Measurements from ENCODE around the gene MAMDC2. TPM values are rescaled to one million over a fixed set of nuclear protein-coding genes. Genes with fewer than 3 reads are reported as not detected.
"Not testable (repeated sequence)": the region's sequence is repeated elsewhere in the genome, so short reads cannot be mapped to it uniquely, and the experiment has no call there.

The MAMDC2 gene
- total RNA-seq, 2 experiments from 2014 or later = not detected

DNA sequence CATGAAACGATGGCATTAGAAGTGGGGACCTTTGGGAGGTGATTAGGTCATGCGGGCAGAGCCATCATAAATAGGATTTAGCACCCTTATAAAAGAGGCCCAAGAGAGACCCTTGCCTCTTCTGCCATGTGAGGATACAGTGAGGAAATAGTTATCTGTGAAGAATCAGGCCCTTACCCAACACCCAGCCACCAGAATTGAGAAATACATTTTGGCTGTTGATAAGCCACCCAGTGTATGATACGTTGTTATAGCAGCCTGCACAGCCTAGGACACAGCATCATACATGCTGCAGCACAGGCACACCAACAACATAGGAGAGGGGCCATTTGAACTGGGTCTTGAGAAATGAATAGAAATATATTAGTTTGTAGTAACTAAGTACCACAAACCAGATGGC lies 8.0 kb upstream of the MAMDC2 start:
- TF ChIP-seq, protein P1, sequence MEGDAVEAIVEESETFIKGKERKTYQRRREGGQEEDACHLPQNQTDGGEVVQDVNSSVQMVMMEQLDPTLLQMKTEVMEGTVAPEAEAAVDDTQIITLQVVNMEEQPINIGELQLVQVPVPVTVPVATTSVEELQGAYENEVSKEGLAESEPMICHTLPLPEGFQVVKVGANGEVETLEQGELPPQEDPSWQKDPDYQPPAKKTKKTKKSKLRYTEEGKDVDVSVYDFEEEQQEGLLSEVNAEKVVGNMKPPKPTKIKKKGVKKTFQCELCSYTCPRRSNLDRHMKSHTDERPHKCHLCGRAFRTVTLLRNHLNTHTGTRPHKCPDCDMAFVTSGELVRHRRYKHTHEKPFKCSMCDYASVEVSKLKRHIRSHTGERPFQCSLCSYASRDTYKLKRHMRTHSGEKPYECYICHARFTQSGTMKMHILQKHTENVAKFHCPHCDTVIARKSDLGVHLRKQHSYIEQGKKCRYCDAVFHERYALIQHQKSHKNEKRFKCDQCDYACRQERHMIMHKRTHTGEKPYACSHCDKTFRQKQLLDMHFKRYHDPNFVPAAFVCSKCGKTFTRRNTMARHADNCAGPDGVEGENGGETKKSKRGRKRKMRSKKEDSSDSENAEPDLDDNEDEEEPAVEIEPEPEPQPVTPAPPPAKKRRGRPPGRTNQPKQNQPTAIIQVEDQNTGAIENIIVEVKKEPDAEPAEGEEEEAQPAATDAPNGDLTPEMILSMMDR (IDR thresholded peaks at IDR 0.05) = no peak
- H3K36me3 Mint-ChIP-seq (ENCODE audit: low read depth) = peaks cover 3% of the 10 kb centered on the region
- ATAC-seq = no peak
- H3K9me3 Mint-ChIP-seq = peaks cover 4% of the 10 kb centered on the region
- POLR2A ChIA-PET = no interaction called here
- H3K27ac Mint-ChIP-seq = no peak overlapping the region
- no peak overlapping the region for H3K4me3 Mint-ChIP-seq
- no peak for DNase-seq
- intact Hi-C loops (cut with micrococcal nuclease) = no loop called here
- H3K4me1 Mint-ChIP-seq (ENCODE audit: low read depth) = no peaks in the 10 kb centered on the region
- H3K27me3 Mint-ChIP-seq = peaks cover 5% of the 10 kb centered on the region
- CTCF ChIA-PET = no interaction called here

DNA sequence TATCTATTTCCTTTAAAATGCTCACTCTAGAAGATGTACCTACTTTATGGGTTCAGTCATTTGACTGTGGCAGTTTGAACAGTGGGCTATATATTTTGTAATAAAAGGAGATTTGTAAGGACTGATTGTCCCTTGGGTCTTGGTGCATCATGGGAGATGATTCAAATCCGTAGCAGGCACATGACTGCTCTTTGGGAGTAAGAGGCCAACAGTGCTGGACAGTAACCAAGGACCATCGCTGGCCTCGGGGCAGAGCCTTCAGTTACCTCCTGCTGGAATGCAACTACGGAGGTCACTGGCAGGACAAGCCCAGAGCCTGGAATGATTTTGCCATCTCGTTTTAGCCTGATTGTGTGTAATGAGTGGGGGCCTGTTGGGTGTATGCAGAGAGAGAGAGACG lies 7.0 kb upstream of the MAMDC2 start:
- H3K4me3 Mint-ChIP-seq = no peak overlapping the region
- intact Hi-C loops (cut with micrococcal nuclease) = no loop called here
- no peak for DNase-seq
- TF ChIP-seq, protein P1 (IDR thresholded peaks at IDR 0.05) = no peak
- peaks cover 3% of the 10 kb centered on the region for H3K36me3 Mint-ChIP-seq (ENCODE audit: low read depth)
- peaks cover 3% of the 10 kb centered on the region for H3K27me3 Mint-ChIP-seq
- no peaks in the 10 kb centered on the region for H3K4me1 Mint-ChIP-seq (ENCODE audit: low read depth)
- no peak overlapping the region for H3K27ac Mint-ChIP-seq
- CTCF ChIA-PET = no interaction called here
- H3K9me3 Mint-ChIP-seq = peaks cover 4% of the 10 kb centered on the region
- POLR2A ChIA-PET = no interaction called here
- ATAC-seq = no peak

DNA sequence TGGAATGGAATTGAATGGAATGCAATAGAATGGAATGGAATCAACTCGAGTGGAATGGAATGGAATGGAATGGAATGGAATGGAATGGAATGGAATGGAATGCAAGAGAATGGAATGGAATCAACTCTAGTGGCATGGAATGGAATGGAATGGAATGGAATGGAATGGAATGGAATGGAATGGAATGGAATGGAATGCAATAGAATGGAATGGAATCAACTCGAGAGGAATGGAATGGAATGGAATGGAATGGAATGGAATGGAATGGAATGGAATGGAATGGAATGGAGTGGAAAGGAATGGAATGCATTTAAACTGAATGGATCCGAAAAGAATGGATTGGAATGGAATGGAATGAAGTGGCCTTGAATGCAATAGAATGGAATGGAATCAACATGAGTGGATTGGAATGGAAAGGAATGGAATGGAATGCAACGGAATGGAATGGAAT lies 5.5 kb upstream of the MAMDC2 start:
- CTCF ChIA-PET; H3K4me3 Mint-ChIP-seq; POLR2A ChIA-PET; ATAC-seq; H3K4me1 Mint-ChIP-seq (ENCODE audit: low read depth); H3K9me3 Mint-ChIP-seq; intact Hi-C loops (cut with micrococcal nuclease); H3K36me3 Mint-ChIP-seq (ENCODE audit: low read depth); DNase-seq; H3K27ac Mint-ChIP-seq: not testable (repeated sequence)
- peaks cover 17% of the 10 kb centered on the region for H3K27me3 Mint-ChIP-seq

DNA sequence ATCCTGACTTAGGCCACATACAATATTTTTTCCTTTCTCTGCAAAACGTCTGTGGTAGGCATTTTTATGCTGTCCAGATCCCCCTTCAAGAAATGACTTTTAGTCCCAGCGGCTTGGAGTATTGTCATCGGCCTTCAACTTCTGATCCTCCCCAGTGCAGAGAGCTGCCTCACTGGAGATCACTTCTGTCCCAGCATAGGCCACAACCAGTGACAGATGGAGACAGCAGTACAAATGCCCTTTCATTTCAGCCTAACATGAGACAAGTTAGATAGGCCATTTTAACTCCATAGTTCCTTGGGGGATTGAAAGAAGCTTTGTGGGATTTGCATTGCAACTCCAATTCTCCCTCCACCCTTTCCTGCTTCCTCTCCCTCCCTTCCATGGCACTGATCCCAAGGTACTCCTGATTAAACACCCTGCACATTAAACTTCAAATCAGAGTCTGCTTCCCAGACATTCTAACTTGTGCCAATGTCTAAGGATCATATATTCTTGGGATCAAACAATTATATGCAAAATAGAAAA lies 3.2 kb upstream of the MAMDC2 start:
- Mint-ChIP-seq H3K36me3 (ENCODE audit: low read depth) (peaks cover 3% of the 10 kb centered on the region), H3K9me3 (peaks cover 4% of the 10 kb centered on the region), H3K4me3 (no peak overlapping the region), H3K27me3 (peaks cover 35% of the 10 kb centered on the region), H3K27ac (no peak overlapping the region), H3K4me1 (ENCODE audit: low read depth) (peaks cover 3% of the 10 kb centered on the region)
- ChIA-PET POLR2A (no interaction called here), CTCF (no interaction called here)
- intact Hi-C loops (cut with micrococcal nuclease) = no loop called here
- DNase-seq (no peak), ATAC-seq (no peak)
- TF ChIP-seq, protein P1 (IDR thresholded peaks at IDR 0.05) = no peak

DNA sequence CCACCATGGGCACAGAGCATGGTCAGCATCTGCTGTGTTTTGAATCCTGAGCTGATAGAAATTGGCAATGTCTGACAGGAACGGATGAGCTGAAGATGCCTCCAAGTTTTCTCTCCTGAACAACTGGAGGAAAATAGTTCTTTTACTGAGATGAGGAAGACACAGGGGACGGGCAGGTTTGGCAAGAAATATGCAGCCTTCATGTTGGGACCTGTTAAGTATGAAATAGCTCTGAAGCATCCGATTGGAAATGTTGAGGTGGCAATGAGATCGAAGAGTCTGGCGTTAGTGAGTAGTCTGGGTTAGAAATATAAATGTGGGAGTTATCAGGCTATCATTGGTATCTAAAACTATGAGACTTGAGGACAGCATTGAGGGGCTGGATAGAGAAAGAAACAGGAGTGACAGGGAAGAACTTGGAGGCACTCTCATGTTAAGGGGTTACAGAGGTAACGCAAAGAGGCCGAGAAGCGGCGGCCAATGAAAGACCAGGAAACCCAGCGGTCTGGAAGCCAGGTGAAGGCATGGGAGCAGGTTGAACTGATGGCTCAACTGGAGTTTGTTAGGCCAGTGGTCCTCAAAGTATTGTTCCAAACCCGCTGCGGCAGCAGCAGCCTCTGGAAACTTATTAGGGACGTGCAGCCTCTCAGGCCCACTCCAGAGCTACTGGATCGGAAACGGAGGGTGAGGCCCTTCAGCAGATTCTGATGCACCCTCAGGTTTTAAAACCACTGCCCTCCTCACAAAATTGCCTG lies 1.0 kb upstream of the MAMDC2 start:
- peaks cover 4% of the 10 kb centered on the region for H3K9me3 Mint-ChIP-seq
- peaks cover 42% of the 10 kb centered on the region for H3K27me3 Mint-ChIP-seq
- DNase-seq = no peak
- TF ChIP-seq, protein P1 (IDR thresholded peaks at IDR 0.05) = no peak
- no peak overlapping the region for H3K4me3 Mint-ChIP-seq
- no peak overlapping the region for H3K27ac Mint-ChIP-seq
- ChIA-PET POLR2A (interaction anchor here (1.1 kb wide), 1 partner anchor 8 kb away, joined by 3 read pairs; no protein-coding TSS in a partner anchor), CTCF (interaction anchor here (1.7 to 2.7 kb wide), 2 partner anchors 17 to 68 kb away, joined by 4 to 7 read pairs; no protein-coding TSS in a partner anchor)
- intact Hi-C loops (cut with micrococcal nuclease) = no loop called here
- H3K4me1 Mint-ChIP-seq (ENCODE audit: low read depth) = peaks cover 3% of the 10 kb centered on the region
- peaks cover 3% of the 10 kb centered on the region for H3K36me3 Mint-ChIP-seq (ENCODE audit: low read depth)
- no peak for ATAC-seq

All from activated CD8-positive, alpha-beta T cell treated with anti-CD3 and anti-CD28 coated beads for 36 hours (primary cell).